Cardiac ventricle fibroblast (primary cell): ENCODE measurements around the gene ZC3H12D. TPM values are rescaled to one million over a fixed set of nuclear protein-coding genes. Genes with fewer than 3 reads are reported as not detected.

Source experiments
- total RNA-seq: library from RNA; depleted of rRNA; stranded (reverse); fragments of >200 nt; gene quantifications from 2 replicates; pipeline ENCODE4 v1.2.3, GENCODE V29; 2015

ZC3H12D gene
- 0.10 TPM in 1 of 2 replicates, not detected in the other for total RNA-seq

GRCh38 chr6:149484733-149485700 is at the start of gene ZC3H12D:
Gene ZC3H12D, minus strand, starts transcription at chr6:149485014. Its CDS starts 10,471 bp downstream, at chr6:149474543.

GRCh38 chr6:149400050-149400449 is 84.8 kb downstream of the ZC3H12D start, which contains the start of gene SUMO4:
Gene SUMO4, plus strand, starts transcription at chr6:149400262. Its CDS starts 130 bp downstream, at chr6:149400392.

Other genes with a start within 250 kb of the ZC3H12D start
- 25.6 and 38.9 TPM in 2 replicates for gene TAB2, start 167.3 kb downstream of the ZC3H12D start, total RNA-seq
- 0.19 and 0.29 TPM in 2 replicates for gene SUMO4, start 84.8 kb downstream of the ZC3H12D start, total RNA-seq
- 23.9 and 31.2 TPM in 2 replicates for gene PPIL4, start 61.0 kb upstream of the ZC3H12D start, total RNA-seq
- 78.5 and 79.9 TPM in 2 replicates for gene GINM1, start 81.4 kb upstream of the ZC3H12D start, total RNA-seq
- 10.7 and 27.5 TPM in 2 replicates for gene KATNA1, start 163.7 kb upstream of the ZC3H12D start, total RNA-seq
- gene LATS1, start 233.1 kb upstream of the ZC3H12D start, total RNA-seq = 12.5 and 17.7 TPM in 2 replicates